ENCODE results near the gene PTTG1.

DNA sequence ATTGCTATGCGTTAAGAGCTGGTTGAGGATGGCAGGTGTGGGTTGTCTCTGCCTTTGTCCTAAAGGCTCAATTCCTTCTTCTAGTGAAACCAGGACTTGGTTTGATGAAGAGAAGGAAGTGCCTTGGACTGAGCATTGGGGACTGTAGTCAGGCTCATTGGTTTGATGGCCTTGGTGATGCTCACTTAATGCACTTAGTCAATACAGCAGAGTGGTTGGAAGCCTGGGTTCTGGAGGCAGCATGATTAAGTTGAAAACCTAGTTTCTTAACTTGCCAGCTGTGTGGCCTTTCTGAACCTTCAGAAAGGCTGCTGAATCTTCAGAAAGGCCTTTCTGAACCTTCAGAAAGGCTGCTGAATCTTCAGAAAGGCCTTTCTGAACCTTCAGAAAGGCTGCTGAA, 52.4 kb downstream of the PTTG1 start:
- TF ChIP-seq, protein P1, sequence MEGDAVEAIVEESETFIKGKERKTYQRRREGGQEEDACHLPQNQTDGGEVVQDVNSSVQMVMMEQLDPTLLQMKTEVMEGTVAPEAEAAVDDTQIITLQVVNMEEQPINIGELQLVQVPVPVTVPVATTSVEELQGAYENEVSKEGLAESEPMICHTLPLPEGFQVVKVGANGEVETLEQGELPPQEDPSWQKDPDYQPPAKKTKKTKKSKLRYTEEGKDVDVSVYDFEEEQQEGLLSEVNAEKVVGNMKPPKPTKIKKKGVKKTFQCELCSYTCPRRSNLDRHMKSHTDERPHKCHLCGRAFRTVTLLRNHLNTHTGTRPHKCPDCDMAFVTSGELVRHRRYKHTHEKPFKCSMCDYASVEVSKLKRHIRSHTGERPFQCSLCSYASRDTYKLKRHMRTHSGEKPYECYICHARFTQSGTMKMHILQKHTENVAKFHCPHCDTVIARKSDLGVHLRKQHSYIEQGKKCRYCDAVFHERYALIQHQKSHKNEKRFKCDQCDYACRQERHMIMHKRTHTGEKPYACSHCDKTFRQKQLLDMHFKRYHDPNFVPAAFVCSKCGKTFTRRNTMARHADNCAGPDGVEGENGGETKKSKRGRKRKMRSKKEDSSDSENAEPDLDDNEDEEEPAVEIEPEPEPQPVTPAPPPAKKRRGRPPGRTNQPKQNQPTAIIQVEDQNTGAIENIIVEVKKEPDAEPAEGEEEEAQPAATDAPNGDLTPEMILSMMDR (conservative IDR thresholded peaks at IDR 0.05; ENCODE audit: low read length) = no peak
- no peak for TF ChIP-seq EZH2phosphoT487 (IDR thresholded peaks at IDR 0.05; ENCODE audit: borderline replicate concordance)
